ENCODE data around the gene SLC22A8. TPM values are rescaled to one million over a fixed set of nuclear protein-coding genes. Genes with fewer than 3 reads are reported as not detected.

Gene SLC22A8
- total and polyA plus RNA-seq, 2 experiments from 2014 or later: not detected

DNA sequence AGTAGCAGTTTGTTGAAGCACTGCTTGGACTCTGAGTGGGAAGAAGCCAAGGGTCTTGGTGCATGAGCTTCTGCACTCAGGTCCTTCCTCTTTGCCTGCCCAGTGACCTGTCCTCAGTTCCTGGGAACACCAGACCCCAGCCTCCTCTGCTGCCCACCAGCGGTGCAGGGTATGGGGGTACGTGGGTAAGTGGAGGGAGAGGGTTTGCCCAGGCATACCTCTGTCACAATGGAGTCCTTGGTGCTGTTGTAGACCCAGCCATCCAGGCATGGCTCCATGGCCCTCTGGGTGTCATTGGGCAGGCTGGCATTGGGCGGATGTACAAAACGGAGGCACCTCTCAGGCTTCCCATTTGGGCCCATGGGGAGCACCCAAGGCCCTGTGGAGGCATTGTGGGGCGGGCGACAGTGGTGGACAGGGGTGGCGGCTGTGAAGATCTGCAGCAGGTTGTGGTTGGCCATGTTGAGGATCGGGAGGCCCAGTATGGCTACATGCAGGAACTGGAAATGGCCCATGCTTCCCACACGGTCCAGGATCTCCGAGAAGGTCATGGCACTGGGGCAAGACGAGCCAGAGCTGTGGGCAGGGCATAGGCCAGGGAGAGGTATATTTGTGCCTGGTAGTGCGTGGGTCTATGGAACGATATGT lies 1.1 kb downstream of the SLC22A8 start:
- Histone ChIP-seq H3K4me2 (no peak overlapping the region), H3K27me3 (ENCODE audit: insufficient read depth) (no peaks in the 10 kb centered on the region), H3K4me3 (no peak overlapping the region), H4K20me1 (replicated peaks; ENCODE audit: insufficient read depth) (no peaks in the 10 kb centered on the region), H2AFZ (no peak overlapping the region), H3K36me3 (ENCODE audit: insufficient read depth) (no peaks in the 10 kb centered on the region), H3K4me1 (ENCODE audit: insufficient read depth) (peaks cover 5% of the 10 kb centered on the region; the same call in 1 of the 2 replicates), H3K27ac (ENCODE audit: low read depth) (no peak overlapping the region), H3F3A (replicated peaks; ENCODE audit: low read depth) (no peaks in the 10 kb centered on the region), H3K79me2 (replicated peaks; ENCODE audit: insufficient read depth) (no peaks in the 10 kb centered on the region), H3K9me2 (ENCODE audit: insufficient read depth) (no peaks in the 10 kb centered on the region)
- peaks cover 27% of the 10 kb centered on the region for H3K4me1 Mint-ChIP-seq
- H3K36me3 Mint-ChIP-seq (ENCODE audit: low read depth): no peaks in the 10 kb centered on the region
- ATAC-seq: no peak
- no peaks in the 10 kb centered on the region for H3K9me3 Mint-ChIP-seq
- no peak for DNase-seq (ENCODE audit: low spot score)
- H3K27ac Mint-ChIP-seq: no peak overlapping the region
- peaks cover 5% of the 10 kb centered on the region for H3K27me3 Mint-ChIP-seq (ENCODE audit: insufficient read depth, low read depth, poor library complexity)
- H3K4me3 Mint-ChIP-seq: no peak overlapping the region
- TF ChIP-seq STAT1 (IDR thresholded peaks at IDR 0.05; ENCODE audit: unreplicated experiment) (no peak), EZH2 (IDR thresholded peaks at IDR 0.05; ENCODE audit: low read depth, unreplicated experiment) (no peak), ZNF331 (CRISPR knock-in tag; IDR thresholded peaks at IDR 0.05; ENCODE audit: low read depth) (no peak), ZNF114 (CRISPR knock-in tag; IDR thresholded peaks at IDR 0.05) (no peak), JUNB (IDR thresholded peaks at IDR 0.05; ENCODE audit: unreplicated experiment) (no peak), POLR2AphosphoS5 (IDR thresholded peaks at IDR 0.05; ENCODE audit: low read depth) (no peak), EZH2phosphoT487 (IDR thresholded peaks at IDR 0.05; ENCODE audit: unreplicated experiment) (no peak), NANOG (IDR thresholded peaks at IDR 0.05; ENCODE audit: borderline replicate concordance) (no peak), CREB1 (CRISPR knock-in tag; IDR thresholded peaks at IDR 0.05; ENCODE audit: low read depth) (no peak)
- TF ChIP-seq, protein P1, sequence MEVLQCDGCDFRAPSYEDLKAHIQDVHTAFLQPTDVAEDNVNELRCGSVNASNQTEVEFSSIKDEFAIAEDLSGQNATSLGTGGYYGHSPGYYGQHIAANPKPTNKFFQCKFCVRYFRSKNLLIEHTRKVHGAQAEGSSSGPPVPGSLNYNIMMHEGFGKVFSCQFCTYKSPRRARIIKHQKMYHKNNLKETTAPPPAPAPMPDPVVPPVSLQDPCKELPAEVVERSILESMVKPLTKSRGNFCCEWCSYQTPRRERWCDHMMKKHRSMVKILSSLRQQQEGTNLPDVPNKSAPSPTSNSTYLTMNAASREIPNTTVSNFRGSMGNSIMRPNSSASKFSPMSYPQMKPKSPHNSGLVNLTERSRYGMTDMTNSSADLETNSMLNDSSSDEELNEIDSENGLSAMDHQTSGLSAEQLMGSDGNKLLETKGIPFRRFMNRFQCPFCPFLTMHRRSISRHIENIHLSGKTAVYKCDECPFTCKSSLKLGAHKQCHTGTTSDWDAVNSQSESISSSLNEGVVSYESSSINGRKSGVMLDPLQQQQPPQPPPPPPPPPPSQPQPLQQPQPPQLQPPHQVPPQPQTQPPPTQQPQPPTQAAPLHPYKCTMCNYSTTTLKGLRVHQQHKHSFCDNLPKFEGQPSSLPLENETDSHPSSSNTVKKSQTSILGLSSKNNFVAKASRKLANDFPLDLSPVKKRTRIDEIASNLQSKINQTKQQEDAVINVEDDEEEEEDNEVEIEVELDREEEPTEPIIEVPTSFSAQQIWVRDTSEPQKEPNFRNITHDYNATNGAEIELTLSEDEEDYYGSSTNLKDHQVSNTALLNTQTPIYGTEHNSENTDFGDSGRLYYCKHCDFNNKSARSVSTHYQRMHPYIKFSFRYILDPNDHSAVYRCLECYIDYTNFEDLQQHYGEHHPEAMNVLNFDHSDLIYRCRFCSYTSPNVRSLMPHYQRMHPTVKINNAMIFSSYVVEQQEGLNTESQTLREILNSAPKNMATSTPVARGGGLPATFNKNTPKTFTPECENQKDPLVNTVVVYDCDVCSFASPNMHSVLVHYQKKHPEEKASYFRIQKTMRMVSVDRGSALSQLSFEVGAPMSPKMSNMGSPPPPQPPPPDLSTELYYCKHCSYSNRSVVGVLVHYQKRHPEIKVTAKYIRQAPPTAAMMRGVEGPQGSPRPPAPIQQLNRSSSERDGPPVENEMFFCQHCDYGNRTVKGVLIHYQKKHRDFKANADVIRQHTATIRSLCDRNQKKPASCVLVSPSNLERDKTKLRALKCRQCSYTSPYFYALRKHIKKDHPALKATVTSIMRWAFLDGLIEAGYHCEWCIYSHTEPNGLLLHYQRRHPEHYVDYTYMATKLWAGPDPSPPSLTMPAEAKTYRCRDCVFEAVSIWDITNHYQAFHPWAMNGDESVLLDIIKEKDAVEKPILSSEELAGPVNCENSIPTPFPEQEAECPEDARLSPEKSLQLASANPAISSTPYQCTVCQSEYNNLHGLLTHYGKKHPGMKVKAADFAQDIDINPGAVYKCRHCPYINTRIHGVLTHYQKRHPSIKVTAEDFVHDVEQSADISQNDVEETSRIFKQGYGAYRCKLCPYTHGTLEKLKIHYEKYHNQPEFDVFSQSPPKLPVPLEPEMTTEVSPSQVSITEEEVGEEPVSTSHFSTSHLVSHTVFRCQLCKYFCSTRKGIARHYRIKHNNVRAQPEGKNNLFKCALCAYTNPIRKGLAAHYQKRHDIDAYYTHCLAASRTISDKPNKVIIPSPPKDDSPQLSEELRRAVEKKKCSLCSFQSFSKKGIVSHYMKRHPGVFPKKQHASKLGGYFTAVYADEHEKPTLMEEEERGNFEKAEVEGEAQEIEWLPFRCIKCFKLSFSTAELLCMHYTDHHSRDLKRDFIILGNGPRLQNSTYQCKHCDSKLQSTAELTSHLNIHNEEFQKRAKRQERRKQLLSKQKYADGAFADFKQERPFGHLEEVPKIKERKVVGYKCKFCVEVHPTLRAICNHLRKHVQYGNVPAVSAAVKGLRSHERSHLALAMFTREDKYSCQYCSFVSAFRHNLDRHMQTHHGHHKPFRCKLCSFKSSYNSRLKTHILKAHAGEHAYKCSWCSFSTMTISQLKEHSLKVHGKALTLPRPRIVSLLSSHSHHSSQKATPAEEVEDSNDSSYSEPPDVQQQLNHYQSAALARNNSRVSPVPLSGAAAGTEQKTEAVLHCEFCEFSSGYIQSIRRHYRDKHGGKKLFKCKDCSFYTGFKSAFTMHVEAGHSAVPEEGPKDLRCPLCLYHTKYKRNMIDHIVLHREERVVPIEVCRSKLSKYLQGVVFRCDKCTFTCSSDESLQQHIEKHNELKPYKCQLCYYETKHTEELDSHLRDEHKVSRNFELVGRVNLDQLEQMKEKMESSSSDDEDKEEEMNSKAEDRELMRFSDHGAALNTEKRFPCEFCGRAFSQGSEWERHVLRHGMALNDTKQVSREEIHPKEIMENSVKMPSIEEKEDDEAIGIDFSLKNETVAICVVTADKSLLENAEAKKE (CRISPR knock-in tag; IDR thresholded peaks at IDR 0.05): no peak
- TF ChIP-seq, protein P2, sequence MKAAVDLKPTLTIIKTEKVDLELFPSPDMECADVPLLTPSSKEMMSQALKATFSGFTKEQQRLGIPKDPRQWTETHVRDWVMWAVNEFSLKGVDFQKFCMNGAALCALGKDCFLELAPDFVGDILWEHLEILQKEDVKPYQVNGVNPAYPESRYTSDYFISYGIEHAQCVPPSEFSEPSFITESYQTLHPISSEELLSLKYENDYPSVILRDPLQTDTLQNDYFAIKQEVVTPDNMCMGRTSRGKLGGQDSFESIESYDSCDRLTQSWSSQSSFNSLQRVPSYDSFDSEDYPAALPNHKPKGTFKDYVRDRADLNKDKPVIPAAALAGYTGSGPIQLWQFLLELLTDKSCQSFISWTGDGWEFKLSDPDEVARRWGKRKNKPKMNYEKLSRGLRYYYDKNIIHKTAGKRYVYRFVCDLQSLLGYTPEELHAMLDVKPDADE (IDR thresholded peaks at IDR 0.05): no peak
- TF ChIP-seq, protein P3, sequence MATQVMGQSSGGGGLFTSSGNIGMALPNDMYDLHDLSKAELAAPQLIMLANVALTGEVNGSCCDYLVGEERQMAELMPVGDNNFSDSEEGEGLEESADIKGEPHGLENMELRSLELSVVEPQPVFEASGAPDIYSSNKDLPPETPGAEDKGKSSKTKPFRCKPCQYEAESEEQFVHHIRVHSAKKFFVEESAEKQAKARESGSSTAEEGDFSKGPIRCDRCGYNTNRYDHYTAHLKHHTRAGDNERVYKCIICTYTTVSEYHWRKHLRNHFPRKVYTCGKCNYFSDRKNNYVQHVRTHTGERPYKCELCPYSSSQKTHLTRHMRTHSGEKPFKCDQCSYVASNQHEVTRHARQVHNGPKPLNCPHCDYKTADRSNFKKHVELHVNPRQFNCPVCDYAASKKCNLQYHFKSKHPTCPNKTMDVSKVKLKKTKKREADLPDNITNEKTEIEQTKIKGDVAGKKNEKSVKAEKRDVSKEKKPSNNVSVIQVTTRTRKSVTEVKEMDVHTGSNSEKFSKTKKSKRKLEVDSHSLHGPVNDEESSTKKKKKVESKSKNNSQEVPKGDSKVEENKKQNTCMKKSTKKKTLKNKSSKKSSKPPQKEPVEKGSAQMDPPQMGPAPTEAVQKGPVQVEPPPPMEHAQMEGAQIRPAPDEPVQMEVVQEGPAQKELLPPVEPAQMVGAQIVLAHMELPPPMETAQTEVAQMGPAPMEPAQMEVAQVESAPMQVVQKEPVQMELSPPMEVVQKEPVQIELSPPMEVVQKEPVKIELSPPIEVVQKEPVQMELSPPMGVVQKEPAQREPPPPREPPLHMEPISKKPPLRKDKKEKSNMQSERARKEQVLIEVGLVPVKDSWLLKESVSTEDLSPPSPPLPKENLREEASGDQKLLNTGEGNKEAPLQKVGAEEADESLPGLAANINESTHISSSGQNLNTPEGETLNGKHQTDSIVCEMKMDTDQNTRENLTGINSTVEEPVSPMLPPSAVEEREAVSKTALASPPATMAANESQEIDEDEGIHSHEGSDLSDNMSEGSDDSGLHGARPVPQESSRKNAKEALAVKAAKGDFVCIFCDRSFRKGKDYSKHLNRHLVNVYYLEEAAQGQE (IDR thresholded peaks at IDR 0.05; ENCODE audit: unreplicated experiment): no peak
- TF ChIP-seq, protein P4, sequence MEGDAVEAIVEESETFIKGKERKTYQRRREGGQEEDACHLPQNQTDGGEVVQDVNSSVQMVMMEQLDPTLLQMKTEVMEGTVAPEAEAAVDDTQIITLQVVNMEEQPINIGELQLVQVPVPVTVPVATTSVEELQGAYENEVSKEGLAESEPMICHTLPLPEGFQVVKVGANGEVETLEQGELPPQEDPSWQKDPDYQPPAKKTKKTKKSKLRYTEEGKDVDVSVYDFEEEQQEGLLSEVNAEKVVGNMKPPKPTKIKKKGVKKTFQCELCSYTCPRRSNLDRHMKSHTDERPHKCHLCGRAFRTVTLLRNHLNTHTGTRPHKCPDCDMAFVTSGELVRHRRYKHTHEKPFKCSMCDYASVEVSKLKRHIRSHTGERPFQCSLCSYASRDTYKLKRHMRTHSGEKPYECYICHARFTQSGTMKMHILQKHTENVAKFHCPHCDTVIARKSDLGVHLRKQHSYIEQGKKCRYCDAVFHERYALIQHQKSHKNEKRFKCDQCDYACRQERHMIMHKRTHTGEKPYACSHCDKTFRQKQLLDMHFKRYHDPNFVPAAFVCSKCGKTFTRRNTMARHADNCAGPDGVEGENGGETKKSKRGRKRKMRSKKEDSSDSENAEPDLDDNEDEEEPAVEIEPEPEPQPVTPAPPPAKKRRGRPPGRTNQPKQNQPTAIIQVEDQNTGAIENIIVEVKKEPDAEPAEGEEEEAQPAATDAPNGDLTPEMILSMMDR (conservative IDR thresholded peaks at IDR 0.05; ENCODE audit: low read depth in 2 of 2): no peak

Measured in GM23338 (cell line).